WTC11 (cell line): ENCODE results near the gene PSMA7. TPM values are rescaled to one million over a fixed set of nuclear protein-coding genes. Genes with fewer than 3 reads are reported as not detected.

Experiments
- ATAC-seq: fragments of 200-7000 bp; cut with Tn5 transposase; 2 replicates; pipeline ENCODE4 v1.10.0; 2021; ENCODE audit warnings: mild to moderate bottlenecking, moderate library complexity
- CTCF ChIA-PET: fragments of 300-600 bp; sonication (Branson Sonifier 250); formaldehyde crosslinking; loops from one replicate; lab custom pipeline; 2021; ENCODE audit warnings: antibody characterized with exemption; lab: Charles Lee
- POLR2A ChIA-PET: fragments of 350-600 bp; sonication (Branson Sonifier 250); formaldehyde crosslinking; loops from one replicate; lab custom pipeline; 2021; ENCODE audit warnings: antibody characterized with exemption; lab: Charles Lee
- DNase-seq: peaks from one replicate; pipeline ENCODE4 v3.0.0; 2021; ENCODE audit warnings: low spot score
- H3K27ac Mint-ChIP-seq: 2 replicates; pipeline ENCODE4 v1.8.0; 2021; ENCODE audit warnings: mixed read lengths
- H3K27me3 Mint-ChIP-seq: 2 replicates; pipeline ENCODE4 v1.8.0; 2021; ENCODE audit warnings: low read depth, mild to moderate bottlenecking, moderate library complexity, mixed read lengths
- H3K36me3 Mint-ChIP-seq: 2 replicates; pipeline ENCODE4 v1.8.0; 2021; ENCODE audit warnings: mixed read lengths
- H3K4me1 Mint-ChIP-seq: 2 replicates; pipeline ENCODE4 v1.8.0; 2022; ENCODE audit warnings: mixed read lengths
- H3K4me3 Mint-ChIP-seq: 2 replicates; pipeline ENCODE4 v1.8.0; 2021; ENCODE audit warnings: mild to moderate bottlenecking, moderate library complexity, mixed read lengths
- H3K9me3 Mint-ChIP-seq: 2 replicates; pipeline ENCODE4 v1.8.0; 2021; ENCODE audit warnings: mixed read lengths
- AR ChIP-seq: fragments of 250-450 bp; sonication (Bioruptor Pico); IDR thresholded peaks from 2 replicates; pipeline ENCODE4 v1.9.0; 2021; ENCODE audit warnings: mild to moderate bottlenecking
- CREM ChIP-seq: sonication (generic); formaldehyde crosslinking; IDR thresholded peaks from 2 replicates; pipeline ENCODE4 v1.8.1; 2022; ENCODE audit warnings: mild to moderate bottlenecking, missing genetic modification reagents, moderate library complexity
- E2F5 ChIP-seq: sonication (generic); formaldehyde crosslinking; IDR thresholded peaks from 2 replicates; pipeline ENCODE4 v1.8.1; 2022; ENCODE audit warnings: mild to moderate bottlenecking, moderate library complexity, missing genetic modification reagents
- EMX1 ChIP-seq: fragments of 250-450 bp; sonication (Bioruptor Pico); IDR thresholded peaks from 2 replicates; pipeline ENCODE4 v1.8.0; 2021; ENCODE audit warnings: mild to moderate bottlenecking
- JUN ChIP-seq: sonication (generic); formaldehyde crosslinking; IDR thresholded peaks from 2 replicates; pipeline ENCODE4 v1.8.0; 2023; ENCODE audit warnings: mild to moderate bottlenecking, missing genetic modification reagents
- MYBL2 ChIP-seq: sonication (generic); formaldehyde crosslinking; IDR thresholded peaks from 2 replicates; pipeline ENCODE4 v1.8.1; 2023; ENCODE audit warnings: mild to moderate bottlenecking, moderate library complexity, missing genetic modification reagents
- NFYB ChIP-seq: sonication (generic); formaldehyde crosslinking; conservative IDR thresholded peaks from 2 replicates; pipeline ENCODE4 v1.8.0; 2022; ENCODE audit warnings: low read depth, missing genetic modification reagents
- NR3C1 ChIP-seq: sonication (generic); formaldehyde crosslinking; conservative IDR thresholded peaks from 2 replicates; pipeline ENCODE4 v1.8.1; 2023; ENCODE audit warnings: low read depth, mild to moderate bottlenecking, missing genetic modification reagents
- SP1 ChIP-seq: sonication (generic); formaldehyde crosslinking; conservative IDR thresholded peaks from 2 replicates; pipeline ENCODE4 v1.8.1; 2022; ENCODE audit warnings: missing genetic modification reagents
- ZNF121 ChIP-seq: sonication (generic); formaldehyde crosslinking; IDR thresholded peaks from 2 replicates; pipeline ENCODE4 v1.8.0; 2023; ENCODE audit warnings: missing genetic modification reagents
- ZNF416 ChIP-seq: fragments of 250-450 bp; sonication (Bioruptor Pico); IDR thresholded peaks from 2 replicates; pipeline ENCODE4 v1.9.0; 2021; ENCODE audit warnings: mild to moderate bottlenecking, inconsistent platforms
- ZNF423 ChIP-seq: fragments of 250-450 bp; sonication (Bioruptor Pico); IDR thresholded peaks from 2 replicates; pipeline ENCODE4 v2.1.2; 2022; ENCODE audit warnings: mild to moderate bottlenecking, moderate library complexity
- total RNA-seq: library from RNA; stranded (reverse); gene quantifications from 3 replicates; pipeline ENCODE4 v1.2.3, GENCODE V29; 2021
- TF ChIP-seq, protein P1 (sequence below): sonication (generic); formaldehyde crosslinking; IDR thresholded peaks from 2 replicates; pipeline ENCODE4 v1.8.1; 2023; ENCODE audit warnings: mild to moderate bottlenecking, missing genetic modification reagents, moderate library complexity
- TF ChIP-seq, protein P2 (sequence below): sonication (generic); formaldehyde crosslinking; IDR thresholded peaks from 2 replicates; pipeline ENCODE4 v1.8.1; 2023; ENCODE audit warnings: mild to moderate bottlenecking, missing genetic modification reagents
- TF ChIP-seq, protein P3 (sequence below): sonication (generic); formaldehyde crosslinking; IDR thresholded peaks from 2 replicates; pipeline ENCODE4 v1.8.0; 2022; ENCODE audit warnings: mild to moderate bottlenecking, missing genetic modification reagents

Gene PSMA7
- total RNA-seq, 1 experiment from 2014 or later, result 364 TPM

- H3K4me3 Mint-ChIP-seq, result peak within 1 kb of the TSS; percentile 84
- ATAC-seq (peak; percentile 80), DNase-seq (peak; percentile 92)
- H3K36me3 Mint-ChIP-seq, result peaks cover 31% of the 10 kb centered on the region
- H3K9me3 Mint-ChIP-seq, result no peaks in the 10 kb centered on the region
- POLR2A ChIA-PET, result interaction anchor here (0.5 to 1.7 kb wide), 5 partner anchors 14 to 241 kb away, joined by 3 to 24 read pairs (median 4); partner anchors contain the start of gene TAF4
- H3K27me3 Mint-ChIP-seq, result no peaks in the 10 kb centered on the region
- peaks cover 31% of the 10 kb centered on the region for H3K4me1 Mint-ChIP-seq
- TF ChIP-seq, protein P1, sequence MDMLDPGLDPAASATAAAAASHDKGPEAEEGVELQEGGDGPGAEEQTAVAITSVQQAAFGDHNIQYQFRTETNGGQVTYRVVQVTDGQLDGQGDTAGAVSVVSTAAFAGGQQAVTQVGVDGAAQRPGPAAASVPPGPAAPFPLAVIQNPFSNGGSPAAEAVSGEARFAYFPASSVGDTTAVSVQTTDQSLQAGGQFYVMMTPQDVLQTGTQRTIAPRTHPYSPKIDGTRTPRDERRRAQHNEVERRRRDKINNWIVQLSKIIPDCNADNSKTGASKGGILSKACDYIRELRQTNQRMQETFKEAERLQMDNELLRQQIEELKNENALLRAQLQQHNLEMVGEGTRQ (CRISPR knock-in tag), result 0 out of 2 replicates have a peak, but pooled peaks have one; percentile 16
- TF ChIP-seq, protein P2, sequence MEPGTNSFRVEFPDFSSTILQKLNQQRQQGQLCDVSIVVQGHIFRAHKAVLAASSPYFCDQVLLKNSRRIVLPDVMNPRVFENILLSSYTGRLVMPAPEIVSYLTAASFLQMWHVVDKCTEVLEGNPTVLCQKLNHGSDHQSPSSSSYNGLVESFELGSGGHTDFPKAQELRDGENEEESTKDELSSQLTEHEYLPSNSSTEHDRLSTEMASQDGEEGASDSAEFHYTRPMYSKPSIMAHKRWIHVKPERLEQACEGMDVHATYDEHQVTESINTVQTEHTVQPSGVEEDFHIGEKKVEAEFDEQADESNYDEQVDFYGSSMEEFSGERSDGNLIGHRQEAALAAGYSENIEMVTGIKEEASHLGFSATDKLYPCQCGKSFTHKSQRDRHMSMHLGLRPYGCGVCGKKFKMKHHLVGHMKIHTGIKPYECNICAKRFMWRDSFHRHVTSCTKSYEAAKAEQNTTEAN (CRISPR knock-in tag), result 0 out of 2 replicates have a peak, but pooled peaks have one; percentile 39
- peak; percentile 76 for TF ChIP-seq SP1 (CRISPR knock-in tag)
- TF ChIP-seq, protein P3, sequence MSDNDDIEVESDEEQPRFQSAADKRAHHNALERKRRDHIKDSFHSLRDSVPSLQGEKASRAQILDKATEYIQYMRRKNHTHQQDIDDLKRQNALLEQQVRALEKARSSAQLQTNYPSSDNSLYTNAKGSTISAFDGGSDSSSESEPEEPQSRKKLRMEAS (CRISPR knock-in tag), result peak; percentile 25; the same call in 1 of the 2 replicates
- peak; percentile 87 for TF ChIP-seq ZNF423
- no peak for TF ChIP-seq AR
- no peak for TF ChIP-seq JUN
- 0 out of 2 replicates have a peak, but pooled peaks have one; percentile 27 for TF ChIP-seq ZNF416 (CRISPR knock-in tag)
- TF ChIP-seq E2F5 (CRISPR knock-in tag), result peak; percentile 82
- TF ChIP-seq CREM (CRISPR knock-in tag), result 0 out of 2 replicates have a peak, but pooled peaks have one; percentile 22
- peak; percentile 53 for TF ChIP-seq NFYB
- no peak for TF ChIP-seq NR3C1 (CRISPR knock-in tag)
- TF ChIP-seq EMX1 (CRISPR knock-in tag), result no peak
- peak within 1 kb of the TSS; percentile 95 for H3K27ac Mint-ChIP-seq
- CTCF ChIA-PET, result interaction anchor here (0.7 to 3.3 kb wide), 8 partner anchors 11 to 585 kb away, joined by 3 to 14 read pairs (median 4); no protein-coding TSS in a partner anchor
These were observed 21.2 kb downstream of the PSMA7 start, which contains the start of gene LSM14B for GRCh38 chr20:62121776-62122653. Gene LSM14B, plus strand, starts transcription at chr20:62122475. Its CDS starts 192 bp downstream, at chr20:62122667.

- Mint-ChIP-seq H3K36me3 (peaks cover 23% of the 10 kb centered on the region), H3K4me3 (peak overlapping the region; percentile 80), H3K4me1 (peaks cover 31% of the 10 kb centered on the region), H3K27me3 (no peaks in the 10 kb centered on the region), H3K27ac (peak overlapping the region; percentile 95), H3K9me3 (no peaks in the 10 kb centered on the region)
- DNase-seq (no peak), ATAC-seq (no peak)
- POLR2A ChIA-PET, result interaction anchor here (0.7 to 1.7 kb wide), 4 partner anchors 15 to 60 kb away, joined by 3 to 24 read pairs (median 4); partner anchors contain the start of gene TAF4
- CTCF ChIA-PET, result interaction anchor here (0.7 to 3.3 kb wide), 8 partner anchors 12 to 586 kb away, joined by 3 to 14 read pairs (median 4); no protein-coding TSS in a partner anchor
- TF ChIP-seq ZNF121 (CRISPR knock-in tag) (peak; percentile 57; the same call in 1 of the 2 replicates), MYBL2 (CRISPR knock-in tag) (no peak)
- TF ChIP-seq, all 79 proteins: peak for 1
These were observed 22.0 kb downstream of the PSMA7 start for GRCh38 chr20:62120990-62121775.
